ENCODE measurements around the gene PTDSS2. TPM values are rescaled to one million over a fixed set of nuclear protein-coding genes. Genes with fewer than 3 reads are reported as not detected.

PTDSS2 gene
- total and polyA plus RNA-seq, 10 of the 15 experiments (the other 5 are each of a cell fraction or from before 2014, with no cell fraction given) = 0.39 to 21.1 (median 10.8) TPM

- SMC1A ChIA-PET (ENCODE audit: uncharacterized antibody, unreplicated experiment) = no interaction called here
- BruUV-seq (replicated peaks) = no TSS peak
- Histone ChIP-seq H3K36me3 (ENCODE audit: control insufficient read depth in 2 of 2, insufficient read depth in 2 of 2, low read length in 1 of 2) (peaks cover 19 to 45% of the 10 kb centered on the region in 2 experiments), H2AFZ (ENCODE audit: control insufficient read depth, low read depth, low read length) (no peak overlapping the region), H3K27me3 (replicated peaks in 1 of 2; ENCODE audit: control insufficient read depth in 2 of 2, insufficient read depth in 2 of 2, low read length in 1 of 2) (no peaks in the 10 kb centered on the region), H3K9me3 (replicated peaks; ENCODE audit: control insufficient read depth, insufficient read depth, low read length) (no peaks in the 10 kb centered on the region; the same call in 2 of the 3 replicates), H4K20me1 (ENCODE audit: control insufficient read depth, insufficient read depth) (no peaks in the 10 kb centered on the region), H3K27ac (ENCODE audit: control insufficient read depth, insufficient read depth) (no peak overlapping the region), H3K4me1 (ENCODE audit: control insufficient read depth, insufficient read depth, low read length) (peaks cover 23% of the 10 kb centered on the region), H3K4me3 (no peak overlapping the region), H3K4me2 (ENCODE audit: control insufficient read depth, insufficient read depth) (no peak overlapping the region), H3K9ac (ENCODE audit: control insufficient read depth, insufficient read depth, low read length) (no peak overlapping the region), H3K79me2 (ENCODE audit: control insufficient read depth, insufficient read depth, low read length) (peaks cover 32% of the 10 kb centered on the region)
- in situ Hi-C loops (cut with MboI) = loop anchor here (5.0 kb wide), 1 partner anchor 49 kb away; the partner anchor contains the start of gene PTDSS2
- RAD21 ChIA-PET (ENCODE audit: unreplicated experiment) = no interaction called here
- ATAC-seq (no peak), DNase-seq (ENCODE audit: low read depth, low spot score) (no peak), FAIRE-seq (no peak)
- intact Hi-C loops (cut with micrococcal nuclease; ENCODE audit: unreplicated experiment) = no loop called here
- TF ChIP-seq ZNF687 (IDR thresholded peaks at IDR 0.05) = no peak
- TF ChIP-seq IRF4 (IDR thresholded peaks at IDR 0.05; ENCODE audit: low read depth, low read length) = no peak
- no peak for TF ChIP-seq RB1 (IDR thresholded peaks at IDR 0.05; ENCODE audit: borderline replicate concordance)
- TF ChIP-seq POLR2AphosphoS5 (IDR thresholded peaks at IDR 0.05; ENCODE audit: low read length) = no peak
- no peak for TF ChIP-seq MYB (IDR thresholded peaks at IDR 0.05; ENCODE audit: borderline replicate concordance, low read depth, low read length)
- TF ChIP-seq CBFB (IDR thresholded peaks at IDR 0.05; ENCODE audit: low read depth) = no peak
- no peak for TF ChIP-seq MEF2A (IDR thresholded peaks at IDR 0.05; ENCODE audit: insufficient read depth, low read depth, low read length)
- TF ChIP-seq SMARCA5 (IDR thresholded peaks at IDR 0.05) = no peak
- TF ChIP-seq PAX5 (IDR thresholded peaks at IDR 0.05; ENCODE audit: borderline replicate concordance, low read depth, low read length) = no peak
- TF ChIP-seq JUNB (IDR thresholded peaks at IDR 0.05) = no peak
- TF ChIP-seq KAT2A (conservative IDR thresholded peaks at IDR 0.05; ENCODE audit: control insufficient read depth, low read depth, low read length) = no peak
- TF ChIP-seq ZNF207 (IDR thresholded peaks at IDR 0.05; ENCODE audit: borderline replicate concordance) = no peak
- TF ChIP-seq YY1 (IDR thresholded peaks at IDR 0.05; ENCODE audit: low read depth, low read length) = no peak
- TF ChIP-seq ZNF622 (IDR thresholded peaks at IDR 0.05) = no peak
- TF ChIP-seq RAD21 (IDR thresholded peaks at IDR 0.05; ENCODE audit: insufficient read depth, low read depth, low read length) = no peak
- no peak for TF ChIP-seq NR2C1 (IDR thresholded peaks at IDR 0.05)
- TF ChIP-seq EZH2 (IDR thresholded peaks at IDR 0.05; ENCODE audit: borderline replicate concordance, control insufficient read depth, low read depth, low read length) = no peak
- POLR2A ChIA-PET = interaction anchor here (0.5 kb wide), 1 partner anchor 10 kb away, joined by 4 read pairs; no protein-coding TSS in a partner anchor
- CTCF ChIA-PET = interaction anchor here (0.6 kb wide), 1 partner anchor 64 kb away, joined by 3 read pairs; no protein-coding TSS in a partner anchor
- 96% methylated on average over 24 of the region's 24 CpGs for WGBS (ENCODE audit: insufficient coverage, insufficient replicate concordance, low lambda C conversion rate, missing lambda C conversion rate)
Observed at GRCh38 chr11:501001-501682, 51.1 kb downstream of the PTDSS2 start.

Measured in GM12878 (cell line).